GOT3 (cell line): ENCODE results near the gene A4GNT.
"Not testable (repeated sequence)": the region's sequence is repeated elsewhere in the genome, so short reads cannot be mapped to it uniquely, and the experiment has no call there.

Experiments used
- DNase-seq: peaks from one replicate; lab custom pipeline; 2025; ENCODE audit warnings: mixed read lengths; lab: John Stamatoyannopoulos, UW

A4GNT gene

GRCh38 chr3:138118612-138119422, 13.4 kb downstream of the A4GNT start:
- peak; percentile 36 for DNase-seq

- peak; percentile 70 for DNase-seq
These were observed 16.9 kb downstream of the A4GNT start, which contains the start of gene DZIP1L for GRCh38 chr3:138114988-138115971. Gene DZIP1L, minus strand, starts transcription at chr3:138115608. Its CDS starts 11,637 bp downstream, at chr3:138103971.

GRCh38 chr3:138114431-138114918, 17.7 kb downstream of the A4GNT start:
- no peak for DNase-seq

- DNase-seq: no peak
These were observed 18.9 kb downstream of the A4GNT start for GRCh38 chr3:138113326-138113725.

- no peak for DNase-seq
These were observed 19.8 kb downstream of the A4GNT start for GRCh38 chr3:138112362-138112761.

GRCh38 chr3:138105598-138105997, 26.6 kb downstream of the A4GNT start:
- DNase-seq: no peak

- DNase-seq: no peak
These were observed 28.7 kb downstream of the A4GNT start for GRCh38 chr3:138103466-138103865.

- not testable (repeated sequence) for DNase-seq
These were observed 30.7 kb downstream of the A4GNT start for GRCh38 chr3:138101351-138101940.

- no peak for DNase-seq
These were observed 32.8 kb downstream of the A4GNT start for GRCh38 chr3:138099417-138099816.

GRCh38 chr3:138097192-138098172, 34.7 kb downstream of the A4GNT start:
- no peak for DNase-seq

GRCh38 chr3:138093721-138094120, 38.5 kb downstream of the A4GNT start:
- DNase-seq: no peak

GRCh38 chr3:138092023-138092422, 40.2 kb downstream of the A4GNT start:
- DNase-seq: no peak

- DNase-seq: no peak
These were observed 43.1 kb downstream of the A4GNT start for GRCh38 chr3:138089091-138089490.

- DNase-seq: not testable (repeated sequence)
These were observed 46.4 kb downstream of the A4GNT start for GRCh38 chr3:138085745-138086144.

- DNase-seq: no peak
These were observed 48.0 kb downstream of the A4GNT start for GRCh38 chr3:138084196-138084595.

- no peak for DNase-seq
These were observed 49.2 kb downstream of the A4GNT start for GRCh38 chr3:138082992-138083386.

GRCh38 chr3:138082085-138082991, 49.9 kb downstream of the A4GNT start:
- DNase-seq: peak; percentile 19

GRCh38 chr3:138081371-138082084, 50.7 kb downstream of the A4GNT start:
- DNase-seq: no peak

- no peak for DNase-seq
These were observed 52.3 kb downstream of the A4GNT start for GRCh38 chr3:138079901-138080300.
